H1 (cell line): Measurements from ENCODE around the gene RNGTT. TPM values are rescaled to one million over a fixed set of nuclear protein-coding genes. Genes with fewer than 3 reads are reported as not detected.

Source experiments
- CTCF ChIA-PET: fragments of 300-600 bp; sonication (Branson Sonifier 250); formaldehyde crosslinking; loops from one replicate; lab custom pipeline; 2021; ENCODE audit not compliant: partially characterized antibody; lab: Charles Lee
- POLR2A ChIA-PET: fragments of 300-600 bp; sonication (Branson Sonifier 250); formaldehyde crosslinking; loops from one replicate; lab custom pipeline; 2021; ENCODE audit warnings: inconsistent platforms; ENCODE audit not compliant: partially characterized antibody; lab: Charles Lee
- DNase-seq, 2 experiments: peaks; one replicate each; pipeline versions ENCODE4 v3.0.0 to v3.0.0-alpha.2; 2010 to 2022; ENCODE audit warnings: low spot score in 2 of 2, low read depth in 1 of 2, mixed read lengths in 1 of 2
- FAIRE-seq: peaks from 2 replicates; lab custom pipeline; 2011; peaks lifted over from hg19 to GRCh38; lab: Jason Lieb, UNC
- H2AFZ ChIP-seq: 2 replicates; pipeline ENCODE4 v1.8.1; 2012; ENCODE audit warnings: low read length, inconsistent platforms
- H2AK5ac ChIP-seq: 2 replicates; pipeline ENCODE4 v1.6.1; 2013; ENCODE audit warnings: low read depth, low read length
- H2BK120ac ChIP-seq: replicated peaks from 2 replicates; pipeline ENCODE3; 2013; ENCODE audit warnings: low read depth, low read length, inconsistent platforms
- H2BK12ac ChIP-seq: 2 replicates; pipeline ENCODE4 v1.6.1; 2013; ENCODE audit warnings: low read depth, low read length
- H2BK15ac ChIP-seq: 2 replicates; pipeline ENCODE4 v1.6.1; 2013; ENCODE audit warnings: low read length
- H2BK20ac ChIP-seq: 2 replicates; pipeline ENCODE4 v1.6.1; 2013; ENCODE audit warnings: low read length
- H2BK5ac ChIP-seq: 2 replicates; pipeline ENCODE4 v1.6.1; 2013; ENCODE audit warnings: low read depth, low read length
- H3K14ac ChIP-seq: 2 replicates; pipeline ENCODE4 v1.6.1; 2013; ENCODE audit warnings: inconsistent platforms; ENCODE audit not compliant: insufficient read length
- H3K18ac ChIP-seq: 2 replicates; pipeline ENCODE4 v1.6.1; 2013; ENCODE audit warnings: low read length; ENCODE audit errors: extremely low read depth
- H3K23ac ChIP-seq: 2 replicates; pipeline ENCODE4 v1.6.1; 2013; ENCODE audit warnings: inconsistent platforms; ENCODE audit not compliant: insufficient read length
- H3K23me2 ChIP-seq: 2 replicates; pipeline ENCODE4 v1.6.1; 2013; ENCODE audit warnings: low read depth, low read length
- H3K27ac ChIP-seq: 2 replicates; pipeline ENCODE4 v1.6.1; 2011; ENCODE audit warnings: low read depth, low read length, inconsistent platforms
- H3K27me3 ChIP-seq, 4 experiments: replicated peaks in 1 of 4; 1 replicate in 1 of 4; 2 replicates in 3 of 4; pipeline versions ENCODE4 v1.6.1 to v1.8.1; 2011 to 2013; ENCODE audit warnings: low read length in 3 of 4, mild to moderate bottlenecking in 3 of 4, inconsistent platforms in 2 of 4, mixed read lengths in 2 of 4, moderate library complexity in 1 of 4; ENCODE audit not compliant: control insufficient read depth in 3 of 4, insufficient read depth in 3 of 4; ENCODE audit errors: extremely low read depth in 1 of 4
- H3K36me3 ChIP-seq, 4 experiments: 2 replicates each; pipeline versions ENCODE4 v1.6.1 to v1.8.1; 2011 to 2013; ENCODE audit warnings: mild to moderate bottlenecking in 4 of 4, low read length in 3 of 4, moderate library complexity in 2 of 4, control low read depth in 1 of 4, inconsistent platforms in 1 of 4; ENCODE audit not compliant: insufficient read depth in 4 of 4, control insufficient read depth in 2 of 4
- H3K4ac ChIP-seq: replicated peaks from 2 replicates; pipeline ENCODE3; 2013; ENCODE audit warnings: low read length, low read depth, mixed read lengths, inconsistent platforms; ENCODE audit not compliant: insufficient read length
- H3K4me1 ChIP-seq, 4 experiments: replicated peaks in 1 of 4; 1 replicate in 1 of 4; 2 replicates in 3 of 4; pipeline versions ENCODE4 v1.6.1 to v1.8.1; 2011 to 2013; ENCODE audit warnings: low read length in 3 of 4, inconsistent platforms in 2 of 4, mixed read lengths in 1 of 4; ENCODE audit not compliant: insufficient read depth in 4 of 4, control insufficient read depth in 3 of 4
- H3K4me2 ChIP-seq, 2 experiments: 2 replicates each; pipeline versions ENCODE4 v1.6.1 to v1.8.1; 2011 to 2013; ENCODE audit warnings: low read depth in 2 of 2, low read length in 2 of 2, control low read depth in 1 of 2, inconsistent platforms in 1 of 2, mild to moderate bottlenecking in 1 of 2; ENCODE audit not compliant: insufficient read depth in 1 of 2
- H3K4me3 ChIP-seq, 4 experiments: fragments of 200-600, 300-600 bp in 1 of 4; sonication (generic), shearing (Covaris generic), sonication (Bioruptor Twin) in 1 of 4; 2 replicates each; pipeline versions ENCODE4 v1.5.1 to v1.8.1; 2011 to 2016; ENCODE audit warnings: low read length in 4 of 4, low read depth in 3 of 4, control low read depth in 2 of 4, inconsistent platforms in 2 of 4, mild to moderate bottlenecking in 2 of 4, mixed read lengths in 1 of 4, moderate library complexity in 1 of 4; ENCODE audit not compliant: insufficient read depth in 2 of 4; ENCODE audit errors: extremely low read depth in 1 of 4
- H3K56ac ChIP-seq: replicated peaks from 2 replicates; pipeline ENCODE3; 2013; ENCODE audit warnings: low read depth, mild to moderate bottlenecking, mixed read lengths, low read length, inconsistent platforms; ENCODE audit not compliant: insufficient read length
- H3K79me1 ChIP-seq: 2 replicates; pipeline ENCODE4 v1.6.1; 2013; ENCODE audit warnings: low read depth, low read length, control low read depth
- H3K79me2 ChIP-seq, 2 experiments: 2 replicates each; pipeline versions ENCODE4 v1.6.1 to v1.8.1; 2012 to 2013; ENCODE audit warnings: low read length in 2 of 2, mild to moderate bottlenecking in 2 of 2, inconsistent platforms in 1 of 2; ENCODE audit not compliant: insufficient read depth in 2 of 2, control insufficient read depth in 1 of 2
- H3K9ac ChIP-seq, 4 experiments: replicated peaks in 1 of 4; 1 replicate in 1 of 4; 2 replicates in 3 of 4; pipeline versions ENCODE4 v1.6.1 to v1.8.1; 2011 to 2013; ENCODE audit warnings: low read depth in 3 of 4, low read length in 3 of 4, control low read depth in 2 of 4, mild to moderate bottlenecking in 2 of 4, moderate library complexity in 2 of 4, inconsistent platforms in 1 of 4; ENCODE audit errors: extremely low read depth in 1 of 4
- H3K9me3 ChIP-seq, 2 experiments: 2 replicates each; pipeline versions ENCODE4 v1.6.1 to v1.8.1; 2012 to 2013; ENCODE audit warnings: mild to moderate bottlenecking in 2 of 2, moderate library complexity in 2 of 2, control low read depth in 1 of 2, inconsistent platforms in 1 of 2, low read depth in 1 of 2, low read length in 1 of 2, mixed read lengths in 1 of 2; ENCODE audit not compliant: insufficient read depth in 2 of 2
- H4K20me1 ChIP-seq, 2 experiments: replicated peaks in 1 of 2; 2 replicates each; pipeline versions ENCODE3 to v1.8.1; 2011 to 2013; ENCODE audit warnings: inconsistent platforms in 2 of 2, low read length in 2 of 2, mild to moderate bottlenecking in 1 of 2; ENCODE audit not compliant: insufficient read depth in 2 of 2, control insufficient read depth in 1 of 2
- H4K5ac ChIP-seq: 2 replicates; pipeline ENCODE4 v1.6.1; 2013; ENCODE audit warnings: low read length, low read depth, mixed read lengths, inconsistent platforms; ENCODE audit not compliant: insufficient read length
- H4K8ac ChIP-seq: 2 replicates; pipeline ENCODE4 v1.8.0; 2013; ENCODE audit warnings: mild to moderate bottlenecking, moderate library complexity, low read length, inconsistent platforms; ENCODE audit not compliant: insufficient read depth; ENCODE audit errors: extremely low read depth
- H4K91ac ChIP-seq: replicated peaks from 2 replicates; pipeline ENCODE3; 2013; ENCODE audit warnings: low read length, mixed read lengths, inconsistent platforms; ENCODE audit not compliant: insufficient read length
- BACH1 ChIP-seq: IDR thresholded peaks from 2 replicates; pipeline ENCODE4 v1.6.1; 2012; ENCODE audit warnings: low read length, improper control_type of control experiment
- BCL11A ChIP-seq, 2 experiments: IDR thresholded peaks; one replicate each; pipeline ENCODE4 v1.6.1; 2011; ENCODE audit warnings: low read depth in 2 of 2, low read length in 2 of 2, mild to moderate bottlenecking in 2 of 2
- EGR1 ChIP-seq: IDR thresholded peaks from 2 replicates; pipeline ENCODE4 v1.6.1; 2011; ENCODE audit warnings: low read depth, low read length, borderline replicate concordance
- HDAC2 ChIP-seq, 2 experiments: fragments of 300-600 bp in 1 of 2; sonication (generic) in 1 of 2; IDR thresholded peaks; 2 replicates each; pipeline ENCODE4 v1.6.1; 2011 to 2012; ENCODE audit warnings: low read depth in 2 of 2, low read length in 2 of 2, mild to moderate bottlenecking in 2 of 2, moderate library complexity in 2 of 2, borderline replicate concordance in 1 of 2, inconsistent platforms in 1 of 2
- HDAC6 ChIP-seq: IDR thresholded peaks from one replicate; pipeline ENCODE4 v1.7.1; 2012; ENCODE audit warnings: low read depth, mild to moderate bottlenecking, inconsistent platforms, low read length, moderate library complexity
- RXRA ChIP-seq: IDR thresholded peaks from 2 replicates; pipeline ENCODE4 v1.6.1; 2011; ENCODE audit warnings: low read depth, mild to moderate bottlenecking, low read length, moderate library complexity; ENCODE audit not compliant: insufficient read depth
- TAF7 ChIP-seq: optimal IDR thresholded peaks from 2 replicates; pipeline ENCODE3; 2011; ENCODE audit warnings: low read depth, mild to moderate bottlenecking, inconsistent platforms, low read length, moderate library complexity, borderline replicate concordance
- TEAD4 ChIP-seq: IDR thresholded peaks from 2 replicates; pipeline ENCODE4 v1.6.1; 2012; ENCODE audit warnings: low read depth, low read length, inconsistent platforms, mixed read lengths
- WGBS, 2 experiments: shearing (Covaris generic) in 1 of 2; methylation state at CpG; one replicate each; pipeline versions ENCODE4 v1.1.6 to v1.1.7; 2013 to 2015; ENCODE audit warnings: low lambda C conversion rate in 2 of 2, mixed read lengths in 2 of 2, inconsistent platforms in 1 of 2, low coverage in 1 of 2, missing lambda C conversion rate in 1 of 2; ENCODE audit not compliant: insufficient replicate concordance in 2 of 2, insufficient coverage in 1 of 2, insufficient read length in 1 of 2; ENCODE audit errors: extremely low coverage in 1 of 2, missing lambda C conversion rate in 1 of 2; 5-methylcytosine and 5-hydroxymethylcytosine counted together
- polyA plus RNA-seq, 7 experiments: library from polyadenylated mRNA; depleted of rRNA in 3 of 7; stranded (reverse) in 5 of 7; unstranded in 2 of 7; fragments of >200 nt in 5 of 7; fragments of 200-250 nt in 2 of 7; gene quantifications; 1 replicate in 5 of 7; 2 replicates in 1 of 7; 4 replicates in 1 of 7; pipeline versions ENCODE4 v1.2.1 to v1.2.3, GENCODE V29; 2011 to 2013; ENCODE audit warnings: missing spikeins in 2 of 7, mixed read lengths in 2 of 7
- total RNA-seq: library from RNA; stranded (reverse); fragmentation: NEBNext Ultra II Directional; extraction: Animal tissue kit (Norgen Biotek cat#: 25700); gene quantifications from 2 replicates; pipeline ENCODE4 v1.2.1, GENCODE V29; 2021
- TF ChIP-seq, protein P1 (sequence below): IDR thresholded peaks from 2 replicates; pipeline ENCODE4 v1.6.1; 2011; ENCODE audit warnings: low read length, improper control_type of control experiment

RNGTT gene
- total and polyA plus RNA-seq, 2 of the 8 experiments (the other 6 are each of a cell fraction or from before 2014, with no cell fraction given) = 3.6 to 21.2 TPM

DNA sequence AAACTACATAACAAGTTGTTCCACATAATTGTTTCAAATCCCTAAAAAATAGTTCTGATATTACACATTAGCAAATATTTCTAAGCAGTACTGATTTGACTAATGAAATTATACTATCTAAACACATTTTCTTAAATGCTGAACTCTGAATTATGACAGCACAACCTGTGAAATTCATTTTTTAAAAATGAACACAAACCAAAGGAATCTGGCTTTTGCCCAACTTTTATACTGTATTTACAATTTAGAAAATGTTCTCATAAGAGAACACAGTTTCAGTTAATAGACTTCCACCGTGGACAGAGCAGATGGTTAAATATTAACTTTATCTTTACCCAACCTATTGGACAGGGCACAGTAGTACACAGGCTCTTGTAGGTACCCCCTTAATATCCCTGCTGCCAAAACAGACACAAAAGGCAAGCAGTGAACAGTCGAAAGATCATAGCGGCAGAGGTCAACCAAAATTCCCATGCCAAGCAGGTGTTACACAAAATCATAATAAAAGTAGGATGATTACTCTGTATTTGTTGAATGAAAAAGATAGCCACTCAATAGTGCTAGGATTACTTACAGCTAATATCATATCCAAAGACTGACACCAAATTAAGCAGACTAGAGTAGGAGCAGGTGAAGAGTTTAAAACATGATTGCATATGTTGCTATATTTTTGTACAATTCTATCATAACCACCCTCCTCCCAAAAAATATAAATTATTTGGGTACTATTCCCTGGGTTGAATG lies 122.5 kb downstream of the RNGTT start:
- H3K23ac ChIP-seq = no peak overlapping the region
- no peak overlapping the region for H2BK20ac ChIP-seq
- no peaks in the 10 kb centered on the region for H3K4me1 ChIP-seq
- H3K18ac ChIP-seq = no peak overlapping the region
- ChIA-PET POLR2A (no interaction called here), CTCF (no interaction called here)
- H4K91ac ChIP-seq = no peak overlapping the region
- no peak overlapping the region for H2BK12ac ChIP-seq
- H3K4me2 ChIP-seq = no peak overlapping the region
- H3K27me3 ChIP-seq = no peaks in the 10 kb centered on the region
- H4K5ac ChIP-seq = no peak overlapping the region
- WGBS, 2 experiments = 94% methylated on average over 3 of the region's 3 CpGs; no CpG with 5 or more reads in 1 of the 2 experiments
- no peak overlapping the region for H2AFZ ChIP-seq
- no peaks in the 10 kb centered on the region for H3K23me2 ChIP-seq
- H3K79me1 ChIP-seq = no peaks in the 10 kb centered on the region
- no peaks in the 10 kb centered on the region; a peak in 2 of 8 replicates for H3K36me3 ChIP-seq
- TF ChIP-seq TEAD4 (no peak), BCL11A (IDR thresholded peaks at IDR 0.05; ENCODE audit: low read depth in 2 of 2, low read length in 2 of 2) (no peak), HDAC6 (no peak), HDAC2 (IDR thresholded peaks at IDR 0.05; ENCODE audit: borderline replicate concordance in 1 of 2, low read depth in 2 of 2, low read length in 2 of 2) (no peak), RXRA (no peak), EGR1 (no peak), BACH1 (no peak), TAF7 (no peak)
- TF ChIP-seq, protein P1, sequence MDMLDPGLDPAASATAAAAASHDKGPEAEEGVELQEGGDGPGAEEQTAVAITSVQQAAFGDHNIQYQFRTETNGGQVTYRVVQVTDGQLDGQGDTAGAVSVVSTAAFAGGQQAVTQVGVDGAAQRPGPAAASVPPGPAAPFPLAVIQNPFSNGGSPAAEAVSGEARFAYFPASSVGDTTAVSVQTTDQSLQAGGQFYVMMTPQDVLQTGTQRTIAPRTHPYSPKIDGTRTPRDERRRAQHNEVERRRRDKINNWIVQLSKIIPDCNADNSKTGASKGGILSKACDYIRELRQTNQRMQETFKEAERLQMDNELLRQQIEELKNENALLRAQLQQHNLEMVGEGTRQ = no peak
- no peak overlapping the region for H3K4me3 ChIP-seq
- H3K14ac ChIP-seq = no peak overlapping the region
- no peak overlapping the region for H3K27ac ChIP-seq
- H2BK15ac ChIP-seq = no peak overlapping the region
- DNase-seq = no peak
- H3K4ac ChIP-seq = no peak overlapping the region
- no peaks in the 10 kb centered on the region for H4K20me1 ChIP-seq
- H2BK120ac ChIP-seq = no peak overlapping the region
- H4K8ac ChIP-seq = no peak overlapping the region
- no peaks in the 10 kb centered on the region for H3K79me2 ChIP-seq
- H3K56ac ChIP-seq = no peak overlapping the region
- no peak overlapping the region for H3K9ac ChIP-seq
- no peak overlapping the region for H2BK5ac ChIP-seq
- no peak overlapping the region for H2AK5ac ChIP-seq
- H3K9me3 ChIP-seq = no peaks in the 10 kb centered on the region
- no peak for FAIRE-seq
